Endothelial cell of umbilical vein (primary cell): ENCODE results near the gene LRRC46.

Experiments used
- CTCF ChIP-seq, 2 donors: IDR thresholded peaks; 1 replicate in 1 of 2; 2 replicates in 1 of 2; pipeline ENCODE4 v1.5.1; 2011; ENCODE audit warnings: low read length in 2 of 2, mild to moderate bottlenecking in 2 of 2, moderate library complexity in 2 of 2, control low read depth in 1 of 2, inconsistent platforms in 1 of 2, low read depth in 1 of 2; ENCODE audit not compliant: insufficient read depth in 1 of 2; ENCODE audit errors: extremely low read depth in 1 of 2
- EZH2 ChIP-seq: IDR thresholded peaks from 2 replicates; pipeline ENCODE4 v1.6.1; 2012; ENCODE audit warnings: borderline replicate concordance, low read depth, mild to moderate bottlenecking, moderate library complexity, low read length, inconsistent platforms; ENCODE audit not compliant: severe bottlenecking
- POLR2A ChIP-seq: IDR thresholded peaks from 2 replicates; pipeline ENCODE4 v1.6.1; 2012; ENCODE audit warnings: low read depth, mild to moderate bottlenecking, control low read depth, low read length

GRCh38 chr17:47802341-47803022, 29.0 kb upstream of the LRRC46 start:
- TF ChIP-seq CTCF (IDR thresholded peaks at IDR 0.05; ENCODE audit: extremely low read depth in 1 of 2, insufficient read depth in 1 of 2, low read depth in 1 of 2, low read length in 2 of 2) (peak; percentile 47 to 71), EZH2 (no peak), POLR2A (no peak)
